Vagina (tissue), 2 donors: ENCODE data around the gene NCKAP1. TPM values are rescaled to one million over a fixed set of nuclear protein-coding genes. Genes with fewer than 3 reads are reported as not detected.
"Not testable (repeated sequence)": the region's sequence is repeated elsewhere in the genome, so short reads cannot be mapped to it uniquely, and the experiment has no call there.

Experiments used
- DNase-seq, 2 donors: peaks; one replicate each; pipeline ENCODE4 v3.0.0-alpha.2; 2017; ENCODE audit errors: extremely low spot score in 2 of 2
- H3K27ac ChIP-seq: fragments of 200-600 bp; sonication (generic); one replicate; pipeline ENCODE4 v1.5.1; 2019
- H3K27me3 ChIP-seq: fragments of 200-600 bp; sonication (generic); one replicate; pipeline ENCODE4 v1.5.1; 2019
- H3K36me3 ChIP-seq, 2 donors: fragments of 200-600 bp; sonication (generic); one replicate each; pipeline ENCODE4 v1.5.1; 2017 to 2019
- H3K4me1 ChIP-seq: fragments of 200-600 bp; sonication (generic); one replicate; pipeline ENCODE4 v1.5.1; 2019
- H3K4me3 ChIP-seq, 2 donors: fragments of 200-600 bp; sonication (generic); 1 replicate in 1 of 2; 2 replicates in 1 of 2; pipeline ENCODE4 v1.5.1; 2016 to 2019
- H3K9me3 ChIP-seq: fragments of 200-600 bp; sonication (generic); one replicate; pipeline ENCODE4 v1.5.1; 2019
- CTCF ChIP-seq, 3 experiments: fragments of 450-650 bp in 2 of 3; fragments of 200-600 bp in 1 of 3; sonication (generic) in 1 of 3; IDR thresholded peaks; one replicate each; pipeline ENCODE4 v1.5.1; 2017 to 2019; ENCODE audit warnings: antibody characterized with exemption in 3 of 3, mild to moderate bottlenecking in 2 of 3, moderate library complexity in 2 of 3
- POLR2A ChIP-seq, 2 donors: fragments of 450-650 bp; IDR thresholded peaks; one replicate each; pipeline ENCODE4 v1.6.1; 2017; ENCODE audit warnings: antibody characterized with exemption in 2 of 2, mild to moderate bottlenecking in 2 of 2, moderate library complexity in 2 of 2
- POLR2AphosphoS5 ChIP-seq, 2 donors: sonication (generic); formaldehyde crosslinking; IDR thresholded peaks; one replicate each; pipeline ENCODE4 v1.9.0; 2017; ENCODE audit warnings: antibody characterized with exemption in 2 of 2, mild to moderate bottlenecking in 2 of 2, low read depth in 1 of 2; ENCODE audit not compliant: insufficient read depth in 1 of 2
- intact Hi-C: fragments of 100-400 bp; cut with DNase I; formaldehyde crosslinking; loops from one replicate; pipeline ENCODE4 v1.15.1; 2023
- total RNA-seq: library from RNA; depleted of rRNA; stranded (reverse); fragments of >200 nt; gene quantifications from one replicate; pipeline ENCODE4 v1.2.3, GENCODE V29; 2016

The NCKAP1 gene
- total RNA-seq, 1 donor from 2014 or later: 135 TPM

- Histone ChIP-seq H3K4me3 (no peak overlapping the region), H3K9me3 (no peaks in the 10 kb centered on the region), H3K27ac (no peak overlapping the region), H3K4me1 (no peaks in the 10 kb centered on the region), H3K27me3 (no peaks in the 10 kb centered on the region), H3K36me3 (no peaks in the 10 kb centered on the region)
- no peak for TF ChIP-seq CTCF (IDR thresholded peaks at IDR 0.05)
- TF ChIP-seq POLR2A (IDR thresholded peaks at IDR 0.05): no peak
- no peak for TF ChIP-seq POLR2AphosphoS5 (IDR thresholded peaks at IDR 0.05; ENCODE audit: insufficient read depth in 1 of 2, low read depth in 1 of 2)
- DNase-seq: no peak
- intact Hi-C loops: no loop called here
These were observed 148.0 kb downstream of the NCKAP1 start for GRCh38 chr2:182890305-182890704.

DNA sequence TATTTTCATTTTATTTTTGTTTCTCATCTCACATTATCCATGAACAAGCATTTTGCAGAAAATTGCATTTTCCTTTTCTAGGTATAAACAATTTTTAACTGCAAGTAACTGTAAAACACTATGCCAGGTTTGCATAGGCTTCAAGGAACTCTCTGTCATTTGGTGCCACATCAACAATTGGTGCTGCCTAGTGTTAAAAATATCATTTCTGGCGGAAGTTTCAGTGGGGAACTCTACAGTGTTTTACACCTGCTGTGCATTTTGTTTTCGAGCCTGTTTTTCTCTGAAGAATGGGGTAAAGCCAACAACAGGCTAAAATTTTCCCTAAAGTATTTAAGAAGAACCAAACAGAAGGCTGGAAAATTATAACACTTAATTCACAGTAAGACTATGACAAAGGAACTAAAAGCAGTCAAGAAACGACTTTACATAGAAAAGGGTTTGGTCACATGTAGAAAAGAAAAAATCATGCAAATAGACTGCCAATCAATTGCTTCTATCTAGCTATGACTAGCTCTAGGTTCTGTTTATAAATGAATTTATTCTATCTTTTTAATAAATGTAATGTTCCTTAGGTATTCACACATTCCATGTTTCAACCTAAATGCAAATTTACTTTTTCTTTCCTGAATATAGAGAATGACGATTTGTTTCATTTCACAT, 150.4 kb downstream of the NCKAP1 start:
- Histone ChIP-seq H3K9me3 (no peaks in the 10 kb centered on the region), H3K27ac (no peak overlapping the region), H3K4me1 (no peaks in the 10 kb centered on the region), H3K27me3 (no peaks in the 10 kb centered on the region), H3K36me3 (no peaks in the 10 kb centered on the region), H3K4me3 (no peak overlapping the region)
- intact Hi-C loops: no loop called here
- TF ChIP-seq POLR2AphosphoS5 (IDR thresholded peaks at IDR 0.05; ENCODE audit: insufficient read depth in 1 of 2, low read depth in 1 of 2) (no peak), POLR2A (IDR thresholded peaks at IDR 0.05) (no peak), CTCF (IDR thresholded peaks at IDR 0.05) (no peak)
- DNase-seq: no peak

DNA sequence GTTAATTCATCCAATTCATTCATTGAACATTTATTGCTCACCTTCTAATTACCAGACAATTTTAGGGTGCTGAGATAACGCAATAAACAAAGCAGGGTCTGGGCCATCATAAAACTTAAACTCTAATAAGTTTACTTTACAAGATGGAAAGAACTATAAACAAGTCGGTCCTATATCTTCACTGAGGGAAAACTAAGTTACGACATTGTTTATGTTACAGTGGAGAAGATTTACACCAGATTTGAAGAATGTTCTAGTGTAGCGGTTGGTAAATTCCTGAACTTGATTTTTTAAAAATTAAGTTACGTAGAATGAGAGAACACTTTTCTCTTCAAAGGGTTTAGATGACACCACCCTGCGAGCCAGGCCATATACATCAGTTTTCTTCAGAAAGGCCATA, 151.2 kb downstream of the NCKAP1 start:
- H3K36me3 ChIP-seq: no peaks in the 10 kb centered on the region
- intact Hi-C loops: no loop called here
- H3K9me3 ChIP-seq: no peaks in the 10 kb centered on the region
- H3K4me3 ChIP-seq: no peak overlapping the region
- no peaks in the 10 kb centered on the region for H3K4me1 ChIP-seq
- no peak for DNase-seq
- no peak for TF ChIP-seq POLR2A (IDR thresholded peaks at IDR 0.05)
- H3K27ac ChIP-seq: no peak overlapping the region
- no peaks in the 10 kb centered on the region for H3K27me3 ChIP-seq

DNA sequence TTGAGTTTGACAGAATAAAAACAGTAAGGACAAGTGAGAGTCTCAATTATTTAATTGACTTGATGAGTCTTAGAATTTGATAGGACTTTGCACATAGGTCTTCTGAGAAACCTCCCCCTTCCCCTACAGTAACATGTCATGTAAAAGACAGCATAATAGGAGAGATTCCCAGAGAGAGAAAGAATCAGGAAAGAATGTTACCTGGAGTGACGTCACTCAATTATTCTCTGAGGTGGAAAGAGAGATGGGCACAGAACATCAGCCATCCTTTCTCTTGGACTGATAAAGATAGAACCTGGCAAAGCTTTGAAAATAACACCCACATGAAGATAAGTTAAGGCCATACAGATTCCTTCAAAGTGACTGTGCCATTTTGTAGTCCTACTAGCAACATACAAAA, 152.5 kb downstream of the NCKAP1 start:
- TF ChIP-seq CTCF (IDR thresholded peaks at IDR 0.05): no peak
- TF ChIP-seq POLR2A (IDR thresholded peaks at IDR 0.05): no peak
- no peak for TF ChIP-seq POLR2AphosphoS5 (IDR thresholded peaks at IDR 0.05; ENCODE audit: insufficient read depth in 1 of 2, low read depth in 1 of 2)
- H3K27ac ChIP-seq: no peak overlapping the region
- H3K27me3 ChIP-seq: no peaks in the 10 kb centered on the region
- no peaks in the 10 kb centered on the region for H3K9me3 ChIP-seq
- no peak overlapping the region for H3K4me3 ChIP-seq
- no peaks in the 10 kb centered on the region for H3K36me3 ChIP-seq
- H3K4me1 ChIP-seq: no peaks in the 10 kb centered on the region
- no peak for DNase-seq
- intact Hi-C loops: no loop called here

- TF ChIP-seq POLR2AphosphoS5 (IDR thresholded peaks at IDR 0.05; ENCODE audit: insufficient read depth in 1 of 2, low read depth in 1 of 2) (no peak), POLR2A (IDR thresholded peaks at IDR 0.05) (no peak), CTCF (IDR thresholded peaks at IDR 0.05) (no peak)
- no peaks in the 10 kb centered on the region for H3K4me1 ChIP-seq
- intact Hi-C loops: no loop called here
- no peaks in the 10 kb centered on the region for H3K36me3 ChIP-seq
- H3K9me3 ChIP-seq: no peaks in the 10 kb centered on the region
- H3K27me3 ChIP-seq: no peaks in the 10 kb centered on the region
- DNase-seq: no peak
- no peak overlapping the region for H3K27ac ChIP-seq
- no peak overlapping the region for H3K4me3 ChIP-seq
These were observed 154.8 kb downstream of the NCKAP1 start for GRCh38 chr2:182883451-182883850.

DNA sequence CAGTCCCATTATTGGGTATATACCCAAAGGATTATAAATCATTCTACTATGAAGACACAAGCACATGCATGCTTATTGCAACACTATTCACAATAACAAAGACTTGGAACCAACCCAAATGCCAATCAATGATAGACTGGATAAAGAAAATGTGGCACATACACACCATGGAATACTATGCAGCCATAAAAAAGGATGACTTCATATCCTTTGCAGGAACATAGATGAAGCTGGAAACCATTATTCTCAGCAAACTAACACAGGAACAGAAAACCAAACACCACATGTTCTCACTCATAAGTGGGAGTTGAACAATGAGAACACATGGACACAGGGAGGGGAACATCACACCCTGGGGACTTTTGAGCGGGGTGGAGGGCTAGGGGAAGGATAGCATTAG, 158.2 kb downstream of the NCKAP1 start:
- H3K27me3 ChIP-seq, H3K4me1 ChIP-seq, intact Hi-C loops, H3K27ac ChIP-seq, H3K36me3 ChIP-seq, H3K4me3 ChIP-seq, H3K9me3 ChIP-seq, DNase-seq: not testable (repeated sequence)

DNA sequence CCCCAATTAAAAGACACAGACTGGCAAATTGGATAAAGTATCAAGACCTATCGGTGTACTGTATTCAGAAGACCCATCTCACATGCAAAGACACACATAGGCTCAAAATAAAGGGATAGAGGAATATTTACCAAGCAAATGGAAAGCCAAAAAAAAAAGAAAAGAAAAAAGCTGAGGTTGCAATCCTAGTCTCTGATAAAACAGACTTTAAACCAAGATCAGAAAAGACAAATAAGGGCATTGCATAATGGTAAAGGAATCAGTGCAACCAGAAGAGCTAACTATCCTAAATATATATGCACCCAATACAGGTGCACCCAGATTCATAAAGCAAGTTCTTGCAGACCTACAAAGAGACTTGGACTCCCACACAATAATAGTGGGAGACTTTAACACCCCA, 161.6 kb downstream of the NCKAP1 start:
- H3K9me3 ChIP-seq, intact Hi-C loops: not testable (repeated sequence)

More for the DNA sequence above, 161.6 kb downstream of the NCKAP1 start:
- not testable (repeated sequence) for H3K27me3 ChIP-seq, H3K27ac ChIP-seq, H3K4me1 ChIP-seq, H3K36me3 ChIP-seq, H3K4me3 ChIP-seq, DNase-seq
